GM18861 (cell line): Measurements from ENCODE around the gene TUNAR.
"Not testable (repeated sequence)": the region's sequence is repeated elsewhere in the genome, so short reads cannot be mapped to it uniquely, and the experiment has no call there.

Source experiments
- ATAC-seq: cut with Tn5 transposase; IDR thresholded peaks from one replicate; pipeline ENCODE4 v1.9.1; 2021; ENCODE audit not compliant: unreplicated experiment

TUNAR gene

DNA sequence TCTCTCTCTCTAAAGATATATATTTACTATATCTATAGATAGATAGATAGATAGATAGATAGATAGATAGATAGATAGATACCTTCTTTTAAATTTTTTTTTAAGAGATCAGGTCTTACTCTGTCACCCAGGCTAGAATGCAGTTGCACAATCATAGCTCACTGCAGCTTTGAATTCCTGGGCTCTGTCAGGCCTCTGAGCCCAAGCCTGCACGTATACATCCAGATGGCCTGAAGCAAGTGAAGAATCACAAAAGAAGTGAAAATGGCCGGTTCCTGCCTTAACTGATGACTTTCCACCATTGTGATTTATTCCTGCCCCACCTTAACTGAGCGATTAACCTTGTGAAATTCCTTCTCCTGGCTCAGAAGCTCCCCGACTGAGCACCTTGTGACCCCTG, 91.4 kb downstream of the TUNAR start:
- ATAC-seq: not testable (repeated sequence)
